Right lobe of liver (tissue), 4 donors: ENCODE results near the gene ARHGEF12.

Experiments used
- CTCF ChIP-seq, 4 donors: fragments of 200-600 bp in 3 of 4; fragments of 450-650 bp in 1 of 4; IDR thresholded peaks; one replicate each; pipeline versions ENCODE4 v1.5.1 to v1.8.0; 2016 to 2022; ENCODE audit warnings: antibody characterized with exemption in 4 of 4, mild to moderate bottlenecking in 2 of 4
- POLR2A ChIP-seq: fragments of 450-650 bp; IDR thresholded peaks from one replicate; pipeline ENCODE4 v1.6.1; 2017; ENCODE audit warnings: antibody characterized with exemption, mild to moderate bottlenecking
- donor health status: DM: no; HTN: no; CAD: no.
- donor health status: DM: no; HTN: no; CAD: no.
- donor health status: DM: no; HTN: yes; CAD: no.

DNA sequence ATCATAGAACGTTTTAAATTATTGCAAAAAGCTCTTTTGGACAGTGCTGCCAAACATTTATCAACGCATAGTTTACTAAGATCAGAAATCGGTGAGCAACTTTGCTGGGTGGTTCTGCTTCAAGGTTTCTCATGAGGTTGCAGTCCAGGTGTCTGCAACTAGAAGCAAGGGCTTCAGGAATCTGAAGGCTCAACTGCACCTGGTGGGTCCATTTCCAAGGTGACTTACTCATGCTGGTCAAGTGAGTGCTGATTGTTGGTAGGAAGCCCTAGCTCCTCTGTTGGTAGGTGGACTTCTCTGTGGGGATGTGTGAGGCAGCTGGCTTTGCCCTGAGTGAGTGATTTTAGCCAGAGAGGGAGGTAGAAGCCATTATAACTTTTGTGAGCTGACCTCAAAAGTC is 22.5 kb downstream of the ARHGEF12 start:
- TF ChIP-seq CTCF (IDR thresholded peaks at IDR 0.05) (no peak), POLR2A (no peak)
